Measurements from ENCODE around the gene RNF34.

DNA sequence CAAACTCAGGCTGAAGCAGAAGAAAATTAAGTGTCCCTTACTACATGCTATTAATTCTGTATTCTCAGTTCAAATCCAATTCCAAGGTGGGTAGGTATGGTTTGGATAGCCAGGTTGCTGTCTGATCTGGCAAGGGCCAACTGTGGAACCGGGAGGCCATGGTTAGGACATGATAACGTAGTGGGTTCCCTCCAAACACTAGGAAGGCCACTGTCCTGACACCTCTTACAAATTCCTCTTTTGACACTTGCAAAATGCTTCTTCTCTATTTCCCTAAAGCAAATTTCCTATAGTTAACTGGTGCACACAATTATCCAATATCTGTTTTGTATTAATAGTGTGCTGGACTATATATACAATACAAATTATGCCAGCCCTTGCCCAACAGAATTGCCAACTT lies 70.8 kb downstream of the RNF34 start:
- TF ChIP-seq, protein P1, sequence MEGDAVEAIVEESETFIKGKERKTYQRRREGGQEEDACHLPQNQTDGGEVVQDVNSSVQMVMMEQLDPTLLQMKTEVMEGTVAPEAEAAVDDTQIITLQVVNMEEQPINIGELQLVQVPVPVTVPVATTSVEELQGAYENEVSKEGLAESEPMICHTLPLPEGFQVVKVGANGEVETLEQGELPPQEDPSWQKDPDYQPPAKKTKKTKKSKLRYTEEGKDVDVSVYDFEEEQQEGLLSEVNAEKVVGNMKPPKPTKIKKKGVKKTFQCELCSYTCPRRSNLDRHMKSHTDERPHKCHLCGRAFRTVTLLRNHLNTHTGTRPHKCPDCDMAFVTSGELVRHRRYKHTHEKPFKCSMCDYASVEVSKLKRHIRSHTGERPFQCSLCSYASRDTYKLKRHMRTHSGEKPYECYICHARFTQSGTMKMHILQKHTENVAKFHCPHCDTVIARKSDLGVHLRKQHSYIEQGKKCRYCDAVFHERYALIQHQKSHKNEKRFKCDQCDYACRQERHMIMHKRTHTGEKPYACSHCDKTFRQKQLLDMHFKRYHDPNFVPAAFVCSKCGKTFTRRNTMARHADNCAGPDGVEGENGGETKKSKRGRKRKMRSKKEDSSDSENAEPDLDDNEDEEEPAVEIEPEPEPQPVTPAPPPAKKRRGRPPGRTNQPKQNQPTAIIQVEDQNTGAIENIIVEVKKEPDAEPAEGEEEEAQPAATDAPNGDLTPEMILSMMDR (IDR thresholded peaks at IDR 0.05) = no peak
- no peak for TF ChIP-seq POLR2A (IDR thresholded peaks at IDR 0.05)
- no peak for TF ChIP-seq POLR2AphosphoS5 (IDR thresholded peaks at IDR 0.05)
- no peak for TF ChIP-seq EP300 (IDR thresholded peaks at IDR 0.05; ENCODE audit: low read depth)
